ENCODE data around the gene CDH8.

The CDH8 gene

GRCh38 chr16:61900482-61900881 is 135.8 kb downstream of the CDH8 start:
- no peak overlapping the region for H3K4me3 ChIP-seq (ENCODE audit: low read length in 2 of 2)
- no peak overlapping the region for H3K27ac ChIP-seq (ENCODE audit: low read length)
- H3K4me1 ChIP-seq (ENCODE audit: control insufficient read depth, insufficient read depth, low read length): no peaks in the 10 kb centered on the region
- H3K27me3 ChIP-seq (ENCODE audit: control insufficient read depth in 1 of 2, insufficient read depth in 2 of 2, low read length in 2 of 2): no peaks in the 10 kb centered on the region
- no peaks in the 10 kb centered on the region for H3K9me3 ChIP-seq (ENCODE audit: control insufficient read depth in 2 of 2, low read length in 2 of 2)
- H3K9ac ChIP-seq (ENCODE audit: low read length in 2 of 2): no peak overlapping the region
- H3K36me3 ChIP-seq (ENCODE audit: control insufficient read depth in 2 of 2, insufficient read depth in 2 of 2, low read length in 2 of 2): no peaks in the 10 kb centered on the region

GRCh38 chr16:61897657-61898056 is 138.6 kb downstream of the CDH8 start:
- no peaks in the 10 kb centered on the region for H3K4me1 ChIP-seq (ENCODE audit: control insufficient read depth, insufficient read depth, low read length)
- no peaks in the 10 kb centered on the region for H3K27me3 ChIP-seq (ENCODE audit: control insufficient read depth in 1 of 2, insufficient read depth in 2 of 2, low read length in 2 of 2)
- H3K9ac ChIP-seq (ENCODE audit: low read length in 2 of 2): no peak overlapping the region
- no peaks in the 10 kb centered on the region for H3K9me3 ChIP-seq (ENCODE audit: control insufficient read depth in 2 of 2, low read length in 2 of 2)
- no peaks in the 10 kb centered on the region for H3K36me3 ChIP-seq (ENCODE audit: control insufficient read depth in 2 of 2, insufficient read depth in 2 of 2, low read length in 2 of 2)
- no peak overlapping the region for H3K4me3 ChIP-seq (ENCODE audit: low read length in 2 of 2)
- H3K27ac ChIP-seq (ENCODE audit: low read length): no peak overlapping the region

DNA sequence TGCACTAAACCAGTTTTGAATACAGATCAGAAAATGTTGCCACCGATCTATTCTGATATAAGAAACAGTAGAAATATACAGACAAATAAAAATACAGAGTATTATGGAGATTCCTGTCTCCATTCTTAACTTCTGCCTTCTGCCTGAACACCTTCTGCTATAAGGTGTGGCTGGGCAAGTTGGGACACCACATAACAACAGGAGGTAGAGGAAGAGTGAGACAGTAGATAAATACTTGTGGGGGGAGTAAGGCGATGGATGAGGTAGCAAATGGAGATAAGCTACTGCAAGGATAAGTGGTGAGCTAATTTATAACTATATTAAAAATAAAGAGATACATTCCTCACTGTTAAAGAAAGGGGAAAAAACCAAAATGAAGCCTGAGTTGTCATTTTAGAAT is 143.7 kb downstream of the CDH8 start:
- no peaks in the 10 kb centered on the region for H3K36me3 ChIP-seq (ENCODE audit: control insufficient read depth in 2 of 2, insufficient read depth in 2 of 2, low read length in 2 of 2)
- H3K9me3 ChIP-seq (ENCODE audit: control insufficient read depth in 2 of 2, low read length in 2 of 2): no peaks in the 10 kb centered on the region
- H3K4me1 ChIP-seq (ENCODE audit: control insufficient read depth, insufficient read depth, low read length): no peaks in the 10 kb centered on the region
- H3K9ac ChIP-seq (ENCODE audit: low read length in 2 of 2): no peak overlapping the region
- no peak overlapping the region for H3K27ac ChIP-seq (ENCODE audit: low read length)
- no peaks in the 10 kb centered on the region for H3K27me3 ChIP-seq (ENCODE audit: control insufficient read depth in 1 of 2, insufficient read depth in 2 of 2, low read length in 2 of 2)
- no peak overlapping the region for H3K4me3 ChIP-seq (ENCODE audit: low read length in 2 of 2)

- H3K36me3 ChIP-seq (ENCODE audit: control insufficient read depth in 2 of 2, insufficient read depth in 2 of 2, low read length in 2 of 2): no peaks in the 10 kb centered on the region
- H3K27me3 ChIP-seq (ENCODE audit: control insufficient read depth in 1 of 2, insufficient read depth in 2 of 2, low read length in 2 of 2): no peaks in the 10 kb centered on the region
- no peaks in the 10 kb centered on the region for H3K4me1 ChIP-seq (ENCODE audit: control insufficient read depth, insufficient read depth, low read length)
- no peak overlapping the region for H3K4me3 ChIP-seq (ENCODE audit: low read length in 2 of 2)
- no peak overlapping the region for H3K9ac ChIP-seq (ENCODE audit: low read length in 2 of 2)
- no peaks in the 10 kb centered on the region for H3K9me3 ChIP-seq (ENCODE audit: control insufficient read depth in 2 of 2, low read length in 2 of 2)
- no peak overlapping the region for H3K27ac ChIP-seq (ENCODE audit: low read length)
Measured at GRCh38 chr16:61891460-61891859, 144.8 kb downstream of the CDH8 start.

DNA sequence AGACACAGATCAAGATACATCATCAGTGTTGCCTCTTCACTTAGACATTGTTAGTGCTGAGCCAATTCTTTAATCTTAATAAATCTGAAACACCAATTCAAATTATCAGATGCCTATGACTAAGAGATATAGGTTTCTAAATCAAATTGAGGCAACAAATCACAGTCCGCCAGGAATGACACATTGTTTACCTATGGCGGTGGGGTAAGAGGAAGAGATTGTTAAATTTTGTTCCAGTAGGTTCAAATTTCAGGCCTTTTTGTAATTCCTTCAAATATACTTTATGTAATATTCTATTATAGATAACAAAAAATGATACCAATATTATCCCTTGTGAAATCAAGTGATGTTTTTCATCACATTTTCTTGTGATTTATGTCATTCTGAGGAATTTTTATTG is 145.9 kb downstream of the CDH8 start:
- no peak overlapping the region for H3K9ac ChIP-seq (ENCODE audit: low read length in 2 of 2)
- H3K4me3 ChIP-seq (ENCODE audit: low read length in 2 of 2): no peak overlapping the region
- no peaks in the 10 kb centered on the region for H3K27me3 ChIP-seq (ENCODE audit: control insufficient read depth in 1 of 2, insufficient read depth in 2 of 2, low read length in 2 of 2)
- no peak overlapping the region for H3K27ac ChIP-seq (ENCODE audit: low read length)
- no peaks in the 10 kb centered on the region for H3K9me3 ChIP-seq (ENCODE audit: control insufficient read depth in 2 of 2, low read length in 2 of 2)
- no peaks in the 10 kb centered on the region for H3K36me3 ChIP-seq (ENCODE audit: control insufficient read depth in 2 of 2, insufficient read depth in 2 of 2, low read length in 2 of 2)
- no peaks in the 10 kb centered on the region for H3K4me1 ChIP-seq (ENCODE audit: control insufficient read depth, insufficient read depth, low read length)

GRCh38 chr16:61887903-61888302 is 148.3 kb downstream of the CDH8 start:
- no peaks in the 10 kb centered on the region for H3K4me1 ChIP-seq (ENCODE audit: control insufficient read depth, insufficient read depth, low read length)
- no peaks in the 10 kb centered on the region for H3K27me3 ChIP-seq (ENCODE audit: control insufficient read depth in 1 of 2, insufficient read depth in 2 of 2, low read length in 2 of 2)
- no peak overlapping the region for H3K9ac ChIP-seq (ENCODE audit: low read length in 2 of 2)
- no peaks in the 10 kb centered on the region for H3K9me3 ChIP-seq (ENCODE audit: control insufficient read depth in 2 of 2, low read length in 2 of 2)
- H3K36me3 ChIP-seq (ENCODE audit: control insufficient read depth in 2 of 2, insufficient read depth in 2 of 2, low read length in 2 of 2): no peaks in the 10 kb centered on the region
- no peak overlapping the region for H3K27ac ChIP-seq (ENCODE audit: low read length)
- no peak overlapping the region for H3K4me3 ChIP-seq (ENCODE audit: low read length in 2 of 2)

DNA sequence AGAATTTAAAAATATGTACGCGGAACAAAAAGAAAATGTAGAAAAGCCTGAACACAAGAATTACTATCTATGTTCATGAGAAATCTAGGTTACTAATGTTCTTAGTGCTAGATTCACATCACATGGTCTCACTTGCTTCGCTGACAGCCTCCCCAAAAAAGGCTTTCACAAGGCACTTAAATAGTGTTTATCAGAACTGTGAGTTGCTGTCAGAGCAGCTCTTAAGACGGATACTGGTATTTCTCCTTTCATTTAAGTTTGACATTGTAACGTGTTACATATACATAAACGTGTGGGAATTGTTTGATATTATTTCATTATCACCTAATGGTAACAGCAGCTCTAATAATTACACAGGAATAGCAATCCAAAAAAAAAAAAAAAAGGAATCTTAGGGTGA is 150.9 kb downstream of the CDH8 start:
- Histone ChIP-seq H3K9ac (ENCODE audit: low read length in 2 of 2) (no peak overlapping the region), H3K4me3 (ENCODE audit: low read length in 2 of 2) (no peak overlapping the region), H3K36me3 (ENCODE audit: control insufficient read depth in 2 of 2, insufficient read depth in 2 of 2, low read length in 2 of 2) (no peaks in the 10 kb centered on the region), H3K9me3 (ENCODE audit: control insufficient read depth in 2 of 2, low read length in 2 of 2) (no peaks in the 10 kb centered on the region), H3K27ac (ENCODE audit: low read length) (no peak overlapping the region), H3K27me3 (ENCODE audit: control insufficient read depth in 1 of 2, insufficient read depth in 2 of 2, low read length in 2 of 2) (no peaks in the 10 kb centered on the region), H3K4me1 (ENCODE audit: control insufficient read depth, insufficient read depth, low read length) (no peaks in the 10 kb centered on the region)

- H3K4me1 ChIP-seq (ENCODE audit: control insufficient read depth, insufficient read depth, low read length): no peaks in the 10 kb centered on the region
- no peaks in the 10 kb centered on the region for H3K36me3 ChIP-seq (ENCODE audit: control insufficient read depth in 2 of 2, insufficient read depth in 2 of 2, low read length in 2 of 2)
- no peak overlapping the region for H3K27ac ChIP-seq (ENCODE audit: low read length)
- no peaks in the 10 kb centered on the region for H3K27me3 ChIP-seq (ENCODE audit: control insufficient read depth in 1 of 2, insufficient read depth in 2 of 2, low read length in 2 of 2)
- no peaks in the 10 kb centered on the region for H3K9me3 ChIP-seq (ENCODE audit: control insufficient read depth in 2 of 2, low read length in 2 of 2)
- no peak overlapping the region for H3K4me3 ChIP-seq (ENCODE audit: low read length in 2 of 2)
- H3K9ac ChIP-seq (ENCODE audit: low read length in 2 of 2): no peak overlapping the region
Measured at GRCh38 chr16:61879306-61879705, 156.9 kb downstream of the CDH8 start.

GRCh38 chr16:61877436-61877835 is 158.8 kb downstream of the CDH8 start:
- Histone ChIP-seq H3K27me3 (ENCODE audit: control insufficient read depth in 1 of 2, insufficient read depth in 2 of 2, low read length in 2 of 2) (no peaks in the 10 kb centered on the region), H3K4me3 (ENCODE audit: low read length in 2 of 2) (no peak overlapping the region), H3K9me3 (ENCODE audit: control insufficient read depth in 2 of 2, low read length in 2 of 2) (no peaks in the 10 kb centered on the region), H3K4me1 (ENCODE audit: control insufficient read depth, insufficient read depth, low read length) (no peaks in the 10 kb centered on the region), H3K27ac (ENCODE audit: low read length) (no peak overlapping the region), H3K36me3 (ENCODE audit: control insufficient read depth in 2 of 2, insufficient read depth in 2 of 2, low read length in 2 of 2) (no peaks in the 10 kb centered on the region), H3K9ac (ENCODE audit: low read length in 2 of 2) (no peak overlapping the region)

- Histone ChIP-seq H3K4me1 (ENCODE audit: control insufficient read depth, insufficient read depth, low read length) (no peaks in the 10 kb centered on the region), H3K4me3 (ENCODE audit: low read length in 2 of 2) (no peak overlapping the region), H3K27ac (ENCODE audit: low read length) (no peak overlapping the region), H3K27me3 (ENCODE audit: control insufficient read depth in 1 of 2, insufficient read depth in 2 of 2, low read length in 2 of 2) (no peaks in the 10 kb centered on the region), H3K9ac (ENCODE audit: low read length in 2 of 2) (no peak overlapping the region), H3K36me3 (ENCODE audit: control insufficient read depth in 2 of 2, insufficient read depth in 2 of 2, low read length in 2 of 2) (no peaks in the 10 kb centered on the region), H3K9me3 (ENCODE audit: control insufficient read depth in 2 of 2, low read length in 2 of 2) (no peaks in the 10 kb centered on the region)
Measured at GRCh38 chr16:61872778-61873119, 163.5 kb downstream of the CDH8 start.

DNA sequence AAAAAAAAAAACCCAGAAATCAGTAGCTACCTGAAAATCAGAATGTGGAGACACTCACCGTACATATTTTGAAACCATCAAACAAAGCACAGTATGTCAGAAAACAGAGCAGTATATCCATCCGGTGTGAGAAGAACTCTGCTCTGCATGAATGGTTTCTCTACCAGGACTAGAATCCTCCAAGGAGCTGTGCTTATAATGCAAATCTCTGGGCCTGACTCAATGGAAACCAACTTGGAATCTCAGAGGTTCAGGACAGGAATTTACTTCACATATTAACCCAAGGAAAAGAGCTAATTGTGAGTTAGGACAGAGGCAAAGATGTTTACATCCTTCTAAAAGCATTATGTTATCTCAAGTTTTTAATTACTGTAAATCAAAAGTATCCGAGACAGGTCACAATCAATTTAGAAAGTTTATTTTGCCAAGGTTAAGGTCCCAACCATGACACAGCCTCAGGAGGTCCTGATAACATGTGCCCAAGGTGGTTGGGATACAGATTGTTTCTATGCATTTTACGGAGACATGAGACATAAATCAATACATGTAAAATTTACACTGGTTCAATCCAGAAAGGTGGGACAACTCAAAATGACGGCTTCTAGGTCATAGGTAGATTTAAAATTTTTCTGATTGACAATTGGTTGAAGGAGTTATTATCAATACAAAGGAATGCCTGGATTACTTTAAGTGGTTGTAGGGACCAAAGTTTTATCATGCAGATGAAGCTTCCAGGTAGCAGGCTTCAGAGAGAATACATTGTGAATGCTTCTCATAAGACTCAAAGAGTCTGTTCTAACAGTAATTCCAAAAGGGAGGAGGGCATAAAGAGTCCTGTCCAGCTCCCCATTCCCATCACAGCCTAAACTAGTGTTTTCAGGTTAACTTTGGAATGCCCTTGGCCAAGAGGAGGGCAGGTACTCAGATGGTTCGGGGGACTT is 164.1 kb downstream of the CDH8 start:
- Histone ChIP-seq H3K9ac (ENCODE audit: low read length in 2 of 2) (no peak overlapping the region), H3K4me1 (ENCODE audit: control insufficient read depth, insufficient read depth, low read length) (no peaks in the 10 kb centered on the region), H3K27me3 (ENCODE audit: control insufficient read depth in 1 of 2, insufficient read depth in 2 of 2, low read length in 2 of 2) (no peaks in the 10 kb centered on the region), H3K27ac (ENCODE audit: low read length) (no peak overlapping the region), H3K36me3 (ENCODE audit: control insufficient read depth in 2 of 2, insufficient read depth in 2 of 2, low read length in 2 of 2) (no peaks in the 10 kb centered on the region), H3K9me3 (ENCODE audit: control insufficient read depth in 2 of 2, low read length in 2 of 2) (no peaks in the 10 kb centered on the region), H3K4me3 (ENCODE audit: low read length in 2 of 2) (no peak overlapping the region)
